Neural progenitor cell (in vitro differentiated cells): ENCODE measurements around the gene KCNAB1.

Experiments
- EZH2 ChIP-seq: fragments of 200-600 bp; sonication (generic); IDR thresholded peaks from 2 replicates; pipeline ENCODE4 v1.6.1; 2017; ENCODE audit warnings: antibody characterized with exemption, mild to moderate bottlenecking, moderate library complexity
- TF ChIP-seq, protein P1 (sequence below): fragments of 200-600 bp; sonication (generic); IDR thresholded peaks from 2 replicates; pipeline ENCODE4 v1.5.1; 2017; ENCODE audit warnings: antibody characterized with exemption, mild to moderate bottlenecking

DNA sequence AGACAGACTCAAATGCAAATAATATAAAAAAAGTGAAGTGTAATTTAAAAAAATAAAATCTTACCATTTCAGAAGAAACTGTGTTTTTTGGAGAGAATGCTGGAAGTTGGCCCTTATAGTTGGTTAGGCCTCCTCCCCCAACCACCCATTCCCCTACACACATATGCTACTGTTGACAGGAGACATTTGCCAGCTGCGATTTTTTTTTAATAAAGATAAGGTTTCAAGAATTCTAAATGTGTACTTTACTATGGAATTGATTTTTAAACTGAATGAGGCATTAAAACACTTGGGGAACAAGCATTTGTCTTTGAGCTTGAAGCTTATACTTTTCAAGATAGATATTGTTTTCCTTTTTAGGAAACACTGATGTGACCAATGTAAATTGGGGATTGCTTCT, 438.9 kb downstream of the KCNAB1 start:
- TF ChIP-seq, protein P1, sequence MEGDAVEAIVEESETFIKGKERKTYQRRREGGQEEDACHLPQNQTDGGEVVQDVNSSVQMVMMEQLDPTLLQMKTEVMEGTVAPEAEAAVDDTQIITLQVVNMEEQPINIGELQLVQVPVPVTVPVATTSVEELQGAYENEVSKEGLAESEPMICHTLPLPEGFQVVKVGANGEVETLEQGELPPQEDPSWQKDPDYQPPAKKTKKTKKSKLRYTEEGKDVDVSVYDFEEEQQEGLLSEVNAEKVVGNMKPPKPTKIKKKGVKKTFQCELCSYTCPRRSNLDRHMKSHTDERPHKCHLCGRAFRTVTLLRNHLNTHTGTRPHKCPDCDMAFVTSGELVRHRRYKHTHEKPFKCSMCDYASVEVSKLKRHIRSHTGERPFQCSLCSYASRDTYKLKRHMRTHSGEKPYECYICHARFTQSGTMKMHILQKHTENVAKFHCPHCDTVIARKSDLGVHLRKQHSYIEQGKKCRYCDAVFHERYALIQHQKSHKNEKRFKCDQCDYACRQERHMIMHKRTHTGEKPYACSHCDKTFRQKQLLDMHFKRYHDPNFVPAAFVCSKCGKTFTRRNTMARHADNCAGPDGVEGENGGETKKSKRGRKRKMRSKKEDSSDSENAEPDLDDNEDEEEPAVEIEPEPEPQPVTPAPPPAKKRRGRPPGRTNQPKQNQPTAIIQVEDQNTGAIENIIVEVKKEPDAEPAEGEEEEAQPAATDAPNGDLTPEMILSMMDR = no peak
- no peak for TF ChIP-seq EZH2
